SK-N-MC (cell line): ENCODE measurements around the gene NWD2.

ENCODE experiments used
- EZH2 ChIP-seq: fragments of 200-600 bp; sonication (generic); IDR thresholded peaks from one replicate; pipeline ENCODE4 v1.6.1; 2017; ENCODE audit warnings: antibody characterized with exemption
- POLR2AphosphoS5 ChIP-seq: IDR thresholded peaks from 2 replicates; pipeline ENCODE4 v1.6.1; 2012; ENCODE audit warnings: mild to moderate bottlenecking, low read depth, low read length, borderline replicate concordance

GRCh38 chr4:37320513-37321235, 76.1 kb downstream of the NWD2 start:
- no peak for TF ChIP-seq EZH2
- no peak for TF ChIP-seq POLR2AphosphoS5
